PFSK-1 (cell line): ENCODE data around the gene TARM1.

Experiments used
- FOXP2 ChIP-seq: optimal IDR thresholded peaks from 2 replicates; pipeline ENCODE3; 2011; ENCODE audit warnings: borderline replicate concordance, control low read depth, inconsistent platforms; ENCODE audit not compliant: insufficient read depth; ENCODE audit errors: extremely low read length, extremely low read depth
- POLR2AphosphoS5 ChIP-seq: IDR thresholded peaks from 2 replicates; pipeline ENCODE4 v1.6.1; 2012; ENCODE audit warnings: low read depth, mild to moderate bottlenecking, control low read depth, low read length, moderate library complexity
- REST ChIP-seq, 2 experiments: IDR thresholded peaks; 2 replicates each; pipeline versions ENCODE4 v1.6.1 to v1.8.0; 2011 to 2012; ENCODE audit warnings: low read depth in 2 of 2, low read length in 2 of 2, control low read depth in 1 of 2, inconsistent platforms in 1 of 2, mild to moderate bottlenecking in 1 of 2, moderate library complexity in 1 of 2; ENCODE audit not compliant: insufficient read depth in 1 of 2
- SIN3A ChIP-seq: IDR thresholded peaks from 2 replicates; pipeline ENCODE4 v1.6.1; 2012; ENCODE audit warnings: mild to moderate bottlenecking, low read length, moderate library complexity, borderline replicate concordance; ENCODE audit not compliant: insufficient read depth
- TAF1 ChIP-seq: IDR thresholded peaks from 2 replicates; pipeline ENCODE4 v1.6.1; 2012; ENCODE audit warnings: low read length, control low read depth, borderline replicate concordance; ENCODE audit not compliant: insufficient read depth

TARM1 gene

GRCh38 chr19:54107876-54108490 is 26.8 kb upstream of the TARM1 start:
- TF ChIP-seq TAF1 (no peak), SIN3A (no peak), REST (IDR thresholded peaks at IDR 0.05; ENCODE audit: insufficient read depth in 1 of 2, low read depth in 2 of 2, low read length in 2 of 2) (no peak), FOXP2 (no peak), POLR2AphosphoS5 (no peak)

- TF ChIP-seq TAF1 (no peak), SIN3A (no peak), POLR2AphosphoS5 (no peak), REST (IDR thresholded peaks at IDR 0.05; ENCODE audit: insufficient read depth in 1 of 2, low read depth in 2 of 2, low read length in 2 of 2) (no peak), FOXP2 (no peak)
Measured at GRCh38 chr19:54106716-54107115, 25.6 kb upstream of the TARM1 start.

GRCh38 chr19:54105796-54106195 is 24.6 kb upstream of the TARM1 start:
- no peak for TF ChIP-seq FOXP2
- no peak for TF ChIP-seq REST (IDR thresholded peaks at IDR 0.05; ENCODE audit: insufficient read depth in 1 of 2, low read depth in 2 of 2, low read length in 2 of 2)
- no peak for TF ChIP-seq SIN3A
- TF ChIP-seq TAF1, result no peak

- TF ChIP-seq TAF1 (no peak), FOXP2 (no peak), REST (IDR thresholded peaks at IDR 0.05; ENCODE audit: insufficient read depth in 1 of 2, low read depth in 2 of 2, low read length in 2 of 2) (no peak), POLR2AphosphoS5 (no peak), SIN3A (no peak)
Measured at GRCh38 chr19:54104998-54105715, 24.0 kb upstream of the TARM1 start.
